HG02642 (cell line): ENCODE data around the gene AMN.

ENCODE experiments used
- ATAC-seq: cut with Tn5 transposase; IDR thresholded peaks from one replicate; pipeline ENCODE4 v1.9.1; 2021; ENCODE audit warnings: mild to moderate bottlenecking; ENCODE audit not compliant: unreplicated experiment, poor library complexity

The AMN gene

DNA sequence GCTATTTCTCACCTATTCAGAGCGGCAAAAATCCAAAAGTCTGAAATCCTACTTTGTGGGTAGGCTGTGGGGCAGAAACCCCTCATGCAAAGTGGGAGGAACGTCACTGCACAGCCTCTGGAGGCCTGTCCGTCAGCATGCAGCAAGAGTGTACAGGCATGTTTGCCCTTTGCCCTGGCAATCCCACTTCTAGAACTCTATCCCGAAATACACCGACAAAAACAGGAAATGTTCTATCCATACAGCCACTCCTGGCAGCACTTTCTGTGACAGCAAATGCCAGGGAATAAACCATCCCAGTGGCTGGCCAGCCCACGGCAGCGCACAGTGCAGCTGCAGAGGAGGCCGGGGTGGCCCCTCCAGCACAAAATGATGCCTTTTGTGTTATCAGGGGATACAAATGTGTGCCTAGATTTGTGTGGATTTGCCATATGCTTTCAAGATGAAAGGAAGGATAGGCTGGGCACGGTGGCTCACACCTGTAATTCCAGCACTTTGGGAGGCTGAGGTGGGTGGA, 39.7 kb downstream of the AMN start:
- ATAC-seq: no peak

DNA sequence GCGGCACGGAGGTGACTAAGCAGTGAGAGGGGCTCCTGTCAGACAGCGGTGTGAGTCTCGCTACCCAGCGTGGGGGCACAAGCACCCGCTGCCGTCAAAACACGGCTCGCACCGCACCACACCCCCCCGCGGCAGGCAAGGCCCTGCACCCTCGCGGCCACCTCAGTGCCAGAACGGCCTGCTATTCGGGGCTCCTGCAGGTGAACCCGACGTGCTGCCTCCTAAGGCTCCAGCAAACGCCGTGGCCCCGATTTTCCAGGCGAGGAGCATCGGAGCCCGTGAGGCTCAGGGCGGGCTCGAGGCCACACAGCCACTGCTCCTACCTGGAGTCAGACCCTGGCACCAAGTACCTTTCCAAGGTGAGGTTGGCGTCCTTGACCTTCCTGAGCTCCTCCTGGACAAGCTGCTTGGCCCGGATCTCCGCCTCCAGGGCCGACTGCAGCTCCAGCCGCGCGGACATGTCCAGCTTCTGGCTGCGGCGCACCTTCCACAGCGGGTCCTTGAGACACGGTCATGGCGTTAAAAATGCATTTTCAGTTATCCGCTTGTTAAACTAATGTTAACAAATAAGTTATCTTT, 41.8 kb downstream of the AMN start:
- ATAC-seq: no peak

- ATAC-seq: no peak
Measured at GRCh38 chr14:102965282-102965681, 42.8 kb downstream of the AMN start.

- no peak for ATAC-seq
Measured at GRCh38 chr14:102965971-102966655, 43.6 kb downstream of the AMN start.

GRCh38 chr14:102966681-102967505, 44.4 kb downstream of the AMN start:
- ATAC-seq: no peak

DNA sequence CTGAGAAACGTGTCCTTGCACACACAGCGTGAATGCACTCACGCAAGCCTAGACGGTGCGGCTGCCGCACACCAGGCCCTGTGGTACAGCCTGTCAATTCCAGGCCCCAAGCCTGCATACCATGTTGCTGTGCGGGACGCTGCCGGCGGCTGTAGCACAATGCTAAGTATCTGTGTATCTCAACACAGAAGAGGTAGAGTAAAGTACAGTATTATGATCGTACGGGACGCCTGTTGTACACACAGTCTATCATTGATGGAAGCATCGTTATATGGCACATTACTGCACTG, 45.0 kb downstream of the AMN start:
- no peak for ATAC-seq

DNA sequence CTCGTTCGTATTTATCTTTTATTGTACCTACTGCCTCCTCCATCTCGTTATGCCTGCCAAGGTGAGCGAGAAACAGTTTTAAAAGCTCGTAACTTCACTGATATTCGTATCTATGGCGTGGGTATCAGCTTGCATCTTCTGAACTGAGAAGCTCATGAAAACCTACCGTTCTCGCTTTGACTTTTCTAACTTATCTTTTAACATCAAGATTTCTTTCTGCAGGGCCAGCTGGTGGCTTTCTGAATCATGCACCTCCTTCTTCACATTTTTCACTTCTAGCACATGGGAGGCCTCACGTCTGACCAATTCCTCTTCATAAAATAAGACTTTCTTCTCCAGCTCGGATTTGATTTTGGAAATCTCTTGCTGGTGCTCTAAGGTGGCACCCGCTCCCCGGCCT, 45.8 kb downstream of the AMN start:
- ATAC-seq: no peak

GRCh38 chr14:102969060-102969791, 46.8 kb downstream of the AMN start:
- no peak for ATAC-seq

- ATAC-seq: no peak
Measured at GRCh38 chr14:102969901-102970300, 47.4 kb downstream of the AMN start.

GRCh38 chr14:102970496-102970895, 48.0 kb downstream of the AMN start:
- ATAC-seq: no peak

GRCh38 chr14:102971314-102971713, 48.9 kb downstream of the AMN start:
- ATAC-seq: no peak

GRCh38 chr14:102971836-102972606, 49.6 kb downstream of the AMN start:
- no peak for ATAC-seq

DNA sequence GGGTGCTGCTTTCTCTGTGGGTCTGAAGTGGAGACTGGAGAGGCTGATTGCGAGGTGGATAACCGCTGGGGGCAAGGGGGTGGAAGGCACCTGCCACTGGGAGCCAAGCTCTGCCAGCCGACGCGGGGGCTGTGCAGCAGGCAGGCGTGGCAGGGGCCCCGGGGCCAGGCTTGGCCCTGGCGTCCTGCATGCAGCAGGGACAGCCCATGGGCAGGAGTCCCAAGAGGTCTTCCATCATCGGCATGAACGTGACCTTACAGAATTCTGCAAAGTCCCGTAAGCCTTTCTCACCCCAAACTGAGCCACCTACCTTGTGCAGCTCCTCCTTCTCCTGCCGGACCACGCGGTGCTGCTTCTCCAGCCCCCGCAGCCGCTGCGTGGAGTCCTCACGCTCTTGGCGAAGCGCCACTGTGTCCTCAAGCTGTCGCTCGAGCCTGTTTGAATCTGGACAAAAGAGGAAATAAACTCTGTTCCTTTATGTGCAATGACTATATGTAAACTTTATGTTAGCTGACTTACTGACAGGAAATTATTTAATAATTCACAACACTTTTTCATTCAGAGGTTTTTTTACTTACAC, 51.3 kb downstream of the AMN start:
- no peak for ATAC-seq

DNA sequence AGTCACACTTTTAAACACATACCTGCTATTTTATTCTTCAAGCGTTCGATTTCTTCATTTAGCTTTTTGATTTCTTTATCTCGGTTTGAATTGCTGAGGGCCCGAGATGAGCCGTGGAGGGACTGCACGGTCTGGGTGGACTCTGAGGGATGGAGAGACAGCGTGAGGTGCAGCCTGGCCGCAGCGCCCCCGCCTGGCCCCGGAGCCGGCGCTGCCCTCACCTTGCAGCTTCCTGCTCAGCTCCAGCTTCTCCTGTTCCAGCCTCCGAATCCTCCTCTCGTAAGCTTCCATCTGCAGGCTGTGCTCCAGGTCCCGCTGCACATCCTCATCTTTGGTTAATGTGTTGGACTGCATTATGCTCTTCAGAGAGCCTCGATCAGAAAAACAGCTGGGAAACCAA, 53.2 kb downstream of the AMN start:
- ATAC-seq: no peak

- ATAC-seq: no peak
Measured at GRCh38 chr14:102977475-102977874, 55.0 kb downstream of the AMN start.

DNA sequence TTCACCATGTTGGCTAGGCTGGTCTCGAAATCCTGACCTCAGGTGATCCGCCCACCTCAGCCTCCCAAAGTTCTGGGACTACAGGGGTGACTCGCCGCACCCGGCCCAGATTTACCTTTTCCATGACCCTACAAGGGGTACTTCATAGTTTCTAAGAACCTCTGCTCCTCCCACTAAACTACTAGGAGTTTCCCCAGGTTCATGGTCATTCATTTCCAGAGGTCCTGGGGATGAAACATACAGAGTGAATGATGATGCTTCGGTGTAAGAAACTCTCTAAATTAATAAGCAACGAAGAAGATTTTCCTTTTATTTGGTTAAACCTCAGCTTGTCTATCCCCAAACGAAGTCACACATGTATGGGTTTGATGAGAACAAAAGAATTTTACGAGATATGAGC, 56.9 kb downstream of the AMN start:
- ATAC-seq: no peak

DNA sequence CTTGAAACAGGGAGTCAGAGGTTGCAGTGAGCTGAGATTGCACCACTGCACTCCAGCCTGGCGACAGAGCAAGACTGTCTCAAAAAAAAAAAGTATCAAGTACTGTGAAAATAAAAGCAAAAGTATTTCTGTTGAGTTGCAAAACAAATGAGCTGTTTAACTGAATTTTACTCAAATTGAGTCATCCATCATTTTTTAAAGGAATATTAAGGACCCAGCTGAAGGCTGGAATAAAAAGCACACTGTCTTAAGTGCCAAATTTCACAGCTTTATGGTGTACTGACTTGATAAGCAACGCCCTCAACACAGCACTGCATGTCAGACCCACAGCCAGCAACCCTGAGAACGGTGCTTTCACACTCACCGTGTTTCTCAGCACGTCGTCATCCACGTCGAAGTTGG, 57.9 kb downstream of the AMN start:
- ATAC-seq: no peak
